Natural killer cell (primary cell): ENCODE measurements around the gene E2F4. TPM values are rescaled to one million over a fixed set of nuclear protein-coding genes. Genes with fewer than 3 reads are reported as not detected.

Experiments used
- ATAC-seq, 3 donors: fragments of 150-1000 bp in 2 of 3; fragments of 200-7000 bp in 1 of 3; cut with Tn5 transposase; 1 replicate in 1 of 3; 2 replicates in 2 of 3; pipeline ENCODE4 v1.10.0; 2021; ENCODE audit warnings: mild to moderate bottlenecking in 2 of 3, moderate library complexity in 2 of 3
- DNase-seq, 2 donors: peaks; one replicate each; pipeline versions ENCODE4 v3.0.0 to v3.0.0-alpha.2; 2013 to 2021; ENCODE audit warnings: mixed read lengths in 1 of 2
- H3K27ac ChIP-seq: one replicate; pipeline ENCODE4 v1.5.1; 2013; ENCODE audit warnings: mild to moderate bottlenecking, low read length
- H3K27me3 ChIP-seq: one replicate; pipeline ENCODE4 v1.6.1; 2013; ENCODE audit warnings: low read length; ENCODE audit not compliant: control insufficient read depth, insufficient read depth
- H3K36me3 ChIP-seq: one replicate; pipeline ENCODE4 v1.6.1; 2013; ENCODE audit warnings: low read length; ENCODE audit not compliant: control insufficient read depth, insufficient read depth
- H3K4me1 ChIP-seq: one replicate; pipeline ENCODE4 v1.6.1; 2013; ENCODE audit warnings: low read length; ENCODE audit not compliant: control insufficient read depth, insufficient read depth
- H3K4me3 ChIP-seq: one replicate; pipeline ENCODE4 v1.5.1; 2013; ENCODE audit warnings: low read length
- H3K9me3 ChIP-seq: one replicate; pipeline ENCODE4 v1.6.1; 2013; ENCODE audit warnings: low read length; ENCODE audit not compliant: control insufficient read depth, insufficient read depth
- H3K27ac Mint-ChIP-seq, 2 donors: one replicate each; pipeline ENCODE4 v1.8.0; 2022; ENCODE audit warnings: mild to moderate bottlenecking in 2 of 2, mixed read lengths in 2 of 2, moderate library complexity in 1 of 2
- H3K27me3 Mint-ChIP-seq, 2 donors: one replicate each; pipeline ENCODE4 v1.8.0; 2022; ENCODE audit warnings: low read depth in 2 of 2, mixed read lengths in 2 of 2
- H3K36me3 Mint-ChIP-seq: one replicate; pipeline ENCODE4 v1.8.0; 2022; ENCODE audit warnings: mixed read lengths
- H3K4me1 Mint-ChIP-seq, 2 donors: one replicate each; pipeline ENCODE4 v1.8.0; 2022; ENCODE audit warnings: mixed read lengths in 2 of 2
- H3K4me3 Mint-ChIP-seq: one replicate; pipeline ENCODE4 v1.8.0; 2022; ENCODE audit warnings: mild to moderate bottlenecking, moderate library complexity, mixed read lengths
- H3K9me3 Mint-ChIP-seq, 2 donors: one replicate each; pipeline ENCODE4 v1.8.0; 2022; ENCODE audit warnings: mixed read lengths in 2 of 2
- CTCF ChIP-seq: fragments of 200-600 bp; IDR thresholded peaks from one replicate; pipeline ENCODE4 v1.8.0; 2022; ENCODE audit warnings: antibody characterized with exemption
- WGBS: methylation state at CpG from one replicate; pipeline ENCODE4 v1.1.7; 2013; ENCODE audit warnings: missing lambda C conversion rate; ENCODE audit not compliant: insufficient coverage; 5-methylcytosine and 5-hydroxymethylcytosine counted together
- intact Hi-C: fragments of 100-400 bp; cut with micrococcal nuclease; formaldehyde crosslinking; loops from one replicate; pipeline ENCODE4 v1.14.2; 2022
- total RNA-seq, 4 donors: library from RNA; stranded (reverse); fragments of 120-200 nt in 1 of 4; gene quantifications; one replicate each; pipeline versions ENCODE4 v1.2.3 to v1.2.4, GENCODE V29; 2013 to 2022

The E2F4 gene
- total RNA-seq, 3 donors from 2014 or later (not counting 1 experiment from before 2014, with no cell fraction given) = 57.6 to 91.7 (median 74.5) TPM

- Mint-ChIP-seq H3K36me3 (no peaks in the 10 kb centered on the region), H3K9me3 (no peaks in the 10 kb centered on the region), H3K4me1 (peaks cover 0 to 12% of the 10 kb centered on the region in 2 donors), H3K27ac (no peak overlapping the region), H3K4me3 (no peak overlapping the region), H3K27me3 (no peaks in the 10 kb centered on the region)
- no peak overlapping the region for H3K27ac ChIP-seq
- 95% methylated on average over 8 of the region's 8 CpGs for WGBS
- H3K9me3 ChIP-seq = no peaks in the 10 kb centered on the region
- ATAC-seq (no peak), DNase-seq (no peak)
- no peaks in the 10 kb centered on the region for H3K36me3 ChIP-seq
- no peaks in the 10 kb centered on the region for H3K4me1 ChIP-seq
- no peak for TF ChIP-seq CTCF
- H3K27me3 ChIP-seq = no peaks in the 10 kb centered on the region
- intact Hi-C loops = no loop called here
- H3K4me3 ChIP-seq = no peak overlapping the region
Observed at GRCh38 chr16:67213197-67214019, 21.5 kb downstream of the E2F4 start.

GRCh38 chr16:67215706-67216105 lies 23.8 kb downstream of the E2F4 start:
- DNase-seq = no peak
- no peaks in the 10 kb centered on the region for H3K27me3 Mint-ChIP-seq
- no peak overlapping the region for H3K27ac Mint-ChIP-seq
- no peaks in the 10 kb centered on the region for H3K36me3 ChIP-seq
- no peak overlapping the region for H3K4me3 Mint-ChIP-seq
- no peaks in the 10 kb centered on the region for H3K9me3 ChIP-seq
- H3K9me3 Mint-ChIP-seq = no peaks in the 10 kb centered on the region
- no peaks in the 10 kb centered on the region for H3K36me3 Mint-ChIP-seq
- intact Hi-C loops = no loop called here
- no peak overlapping the region for H3K4me3 ChIP-seq
- no peaks in the 10 kb centered on the region for H3K4me1 ChIP-seq
- H3K4me1 Mint-ChIP-seq = peaks cover 0 to 17% of the 10 kb centered on the region in 2 donors
- ATAC-seq = no peak
- 72% methylated on average over 5 of the region's 5 CpGs for WGBS
- no peak for TF ChIP-seq CTCF
- no peak overlapping the region for H3K27ac ChIP-seq
- H3K27me3 ChIP-seq = no peaks in the 10 kb centered on the region

GRCh38 chr16:67216612-67217490 lies 24.9 kb downstream of the E2F4 start:
- no peak for ATAC-seq
- H3K27ac Mint-ChIP-seq = no peak overlapping the region
- WGBS = 57% methylated on average over 18 of the region's 18 CpGs
- no peaks in the 10 kb centered on the region for H3K27me3 ChIP-seq
- no peaks in the 10 kb centered on the region for H3K4me1 ChIP-seq
- TF ChIP-seq CTCF = no peak
- H3K27ac ChIP-seq = no peak overlapping the region
- DNase-seq = no peak
- no peaks in the 10 kb centered on the region for H3K36me3 ChIP-seq
- H3K9me3 Mint-ChIP-seq = no peaks in the 10 kb centered on the region
- H3K9me3 ChIP-seq = no peaks in the 10 kb centered on the region
- no peak overlapping the region for H3K4me3 Mint-ChIP-seq
- H3K36me3 Mint-ChIP-seq = no peaks in the 10 kb centered on the region
- intact Hi-C loops = no loop called here
- no peak overlapping the region for H3K4me3 ChIP-seq
- H3K4me1 Mint-ChIP-seq = peaks cover 0 to 11% of the 10 kb centered on the region in 2 donors
- no peaks in the 10 kb centered on the region for H3K27me3 Mint-ChIP-seq
